Liver (tissue), 3 donors: ENCODE measurements around the gene NBAS.

ENCODE experiments used
- CTCF ChIP-seq: fragments of 150-350 bp; IDR thresholded peaks from 2 replicates; pipeline ENCODE4 v1.5.1; 2017; ENCODE audit warnings: improper control_type of control experiment, low read depth, low read length; ENCODE audit not compliant: missing input control
- JUND ChIP-seq, 2 donors: IDR thresholded peaks; 2 replicates each; pipeline ENCODE4 v1.6.1; 2016; ENCODE audit warnings: antibody characterized with exemption in 2 of 2
- REST ChIP-seq: IDR thresholded peaks from 2 replicates; pipeline ENCODE4 v1.6.1; 2016; ENCODE audit warnings: antibody characterized with exemption, mild to moderate bottlenecking
- YY1 ChIP-seq: IDR thresholded peaks from 2 replicates; pipeline ENCODE4 v1.6.1; 2016; ENCODE audit warnings: antibody characterized with exemption, mild to moderate bottlenecking
- donor health status: healthy.
- donor health status: healthy.

DNA sequence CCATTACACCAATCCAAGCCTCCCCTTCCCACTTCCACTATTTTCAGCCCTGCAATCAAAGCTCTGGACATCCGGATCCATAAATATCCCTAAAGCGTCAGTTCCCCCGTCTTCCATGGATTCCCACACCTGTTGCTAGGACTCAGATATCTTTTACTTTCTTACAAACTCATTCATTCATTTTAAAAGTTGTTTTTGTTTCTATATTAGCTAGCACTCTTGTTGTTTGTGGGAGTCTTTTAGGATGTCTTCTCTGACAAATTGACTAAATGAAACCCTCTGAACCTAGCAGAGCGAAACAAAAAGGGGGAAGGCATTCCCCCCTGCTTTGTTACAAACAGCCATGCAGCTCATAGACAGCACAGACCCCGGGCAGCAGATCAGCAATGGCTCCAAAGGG lies 9.0 kb upstream of the NBAS start:
- TF ChIP-seq REST (no peak), JUND (IDR thresholded peaks at IDR 0.05) (no peak), CTCF (no peak), YY1 (no peak)
